ENCODE data around the gene GGN. TPM values are rescaled to one million over a fixed set of nuclear protein-coding genes. Genes with fewer than 3 reads are reported as not detected.
A peak's percentile ranks its signal among the peaks of the same experiment; 100 is the strongest.

The GGN gene
- total and polyA plus RNA-seq, 2 of the 13 experiments (the other 11 are each of a cell fraction or from before 2014, with no cell fraction given), result not detected

DNA sequence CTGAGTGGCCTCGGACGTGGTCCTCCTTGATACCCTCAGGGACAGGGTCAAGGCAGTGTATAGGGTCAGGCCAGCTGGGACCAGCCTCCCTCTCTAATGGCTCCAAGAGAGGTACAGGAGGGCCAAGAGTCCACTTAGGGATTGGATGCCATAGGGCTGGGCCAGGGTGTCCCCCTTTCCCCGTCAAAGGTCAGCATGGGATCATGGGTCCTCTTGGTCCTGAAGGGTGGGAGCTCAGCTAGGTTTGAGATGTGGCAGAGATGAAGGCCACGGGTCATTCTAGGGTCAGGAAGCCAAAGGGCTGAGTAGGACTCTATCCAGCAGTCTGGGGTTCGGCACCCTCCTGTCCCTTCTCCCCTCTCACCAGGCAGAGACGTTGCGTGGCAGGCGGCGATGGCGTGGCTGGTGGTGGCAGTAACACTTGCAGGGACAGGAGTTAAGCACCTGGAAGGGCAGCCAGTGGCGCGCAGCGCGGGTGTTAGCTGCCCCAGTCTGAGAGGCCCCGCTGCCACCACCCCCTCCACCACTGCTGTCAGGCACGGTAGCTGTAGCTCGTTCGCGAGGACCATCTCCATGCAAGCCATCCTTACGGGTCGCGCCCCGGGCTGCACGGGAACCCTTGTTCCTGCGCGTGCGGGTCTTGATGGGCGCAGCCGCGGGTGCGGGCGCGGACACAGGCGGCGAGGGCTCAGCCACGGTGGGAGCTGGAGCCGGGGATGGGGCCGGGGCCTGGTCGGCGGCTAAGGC is 2.6 kb downstream of the GGN start (continued):
- no peak for TF ChIP-seq ZNF775 (CRISPR knock-in tag; IDR thresholded peaks at IDR 0.05; ENCODE audit: borderline replicate concordance)
- TF ChIP-seq, protein P1, sequence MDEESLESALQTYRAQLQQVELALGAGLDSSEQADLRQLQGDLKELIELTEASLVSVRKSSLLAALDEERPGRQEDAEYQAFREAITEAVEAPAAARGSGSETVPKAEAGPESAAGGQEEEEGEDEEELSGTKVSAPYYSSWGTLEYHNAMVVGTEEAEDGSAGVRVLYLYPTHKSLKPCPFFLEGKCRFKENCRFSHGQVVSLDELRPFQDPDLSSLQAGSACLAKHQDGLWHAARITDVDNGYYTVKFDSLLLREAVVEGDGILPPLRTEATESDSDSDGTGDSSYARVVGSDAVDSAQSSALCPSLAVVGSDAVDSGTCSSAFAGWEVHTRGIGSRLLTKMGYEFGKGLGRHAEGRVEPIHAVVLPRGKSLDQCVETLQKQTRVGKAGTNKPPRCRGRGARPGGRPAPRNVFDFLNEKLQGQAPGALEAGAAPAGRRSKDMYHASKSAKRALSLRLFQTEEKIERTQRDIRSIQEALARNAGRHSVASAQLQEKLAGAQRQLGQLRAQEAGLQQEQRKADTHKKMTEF (CRISPR knock-in tag; IDR thresholded peaks at IDR 0.05), result no peak
- TF ChIP-seq ZSCAN20 (CRISPR knock-in tag; IDR thresholded peaks at IDR 0.05; ENCODE audit: borderline replicate concordance), result no peak

DNA sequence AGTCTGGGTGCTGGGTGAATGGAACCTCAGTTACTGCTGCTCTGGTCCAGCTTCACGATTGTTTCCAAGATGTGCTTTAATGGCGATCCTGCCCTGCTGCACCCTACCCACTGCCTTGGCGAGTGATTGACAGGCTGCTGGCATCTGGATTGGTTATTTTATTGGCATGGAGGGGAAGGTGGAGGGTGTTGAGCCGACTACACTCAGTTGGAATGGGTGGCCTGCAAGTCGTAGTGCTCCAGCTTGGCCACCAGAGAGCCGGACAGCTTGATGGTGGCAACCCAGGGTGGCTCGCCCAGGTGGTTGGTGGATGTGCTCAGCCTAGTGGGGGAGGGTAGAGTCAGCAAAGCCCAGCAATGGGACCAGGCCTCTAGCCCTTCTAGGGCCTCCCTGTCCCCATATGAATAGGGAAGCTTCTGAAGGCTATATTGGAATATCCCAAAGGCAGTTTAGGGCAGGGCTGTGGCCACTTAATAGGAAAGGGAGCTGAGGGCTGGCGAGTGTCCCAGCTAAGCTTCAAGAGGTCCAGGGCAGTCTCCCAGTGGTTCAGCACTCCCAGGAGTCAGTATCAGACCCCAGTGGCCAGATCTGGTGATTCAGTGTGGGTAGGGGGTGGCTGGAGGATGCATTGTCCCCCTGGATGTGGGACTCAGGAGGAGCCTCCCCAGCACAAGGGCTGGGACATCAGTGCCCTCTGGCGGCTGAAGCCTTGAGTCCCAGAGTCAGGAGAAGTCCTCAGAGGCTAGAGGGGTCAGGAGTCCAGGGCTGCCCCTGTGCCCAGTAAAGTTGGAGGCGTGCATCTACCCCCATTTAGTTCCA is 3.4 kb downstream of the GGN start:
- intact Hi-C loops (cut with micrococcal nuclease; ENCODE audit: unreplicated experiment), result no loop called here
- TF ChIP-seq SMC3 (IDR thresholded peaks at IDR 0.05; ENCODE audit: low read length), result 0 out of 2 replicates have a peak, but pooled peaks have one; percentile 18
- TF ChIP-seq GATAD2A (CRISPR knock-in tag; IDR thresholded peaks at IDR 0.05), result no peak
- peak; percentile 45 for TF ChIP-seq RAD21 (CRISPR knock-in tag; IDR thresholded peaks at IDR 0.05)
- peak; percentile 18 for TF ChIP-seq XRCC5 (optimal IDR thresholded peaks at IDR 0.05; ENCODE audit: low read length)
- TF ChIP-seq, protein P2, sequence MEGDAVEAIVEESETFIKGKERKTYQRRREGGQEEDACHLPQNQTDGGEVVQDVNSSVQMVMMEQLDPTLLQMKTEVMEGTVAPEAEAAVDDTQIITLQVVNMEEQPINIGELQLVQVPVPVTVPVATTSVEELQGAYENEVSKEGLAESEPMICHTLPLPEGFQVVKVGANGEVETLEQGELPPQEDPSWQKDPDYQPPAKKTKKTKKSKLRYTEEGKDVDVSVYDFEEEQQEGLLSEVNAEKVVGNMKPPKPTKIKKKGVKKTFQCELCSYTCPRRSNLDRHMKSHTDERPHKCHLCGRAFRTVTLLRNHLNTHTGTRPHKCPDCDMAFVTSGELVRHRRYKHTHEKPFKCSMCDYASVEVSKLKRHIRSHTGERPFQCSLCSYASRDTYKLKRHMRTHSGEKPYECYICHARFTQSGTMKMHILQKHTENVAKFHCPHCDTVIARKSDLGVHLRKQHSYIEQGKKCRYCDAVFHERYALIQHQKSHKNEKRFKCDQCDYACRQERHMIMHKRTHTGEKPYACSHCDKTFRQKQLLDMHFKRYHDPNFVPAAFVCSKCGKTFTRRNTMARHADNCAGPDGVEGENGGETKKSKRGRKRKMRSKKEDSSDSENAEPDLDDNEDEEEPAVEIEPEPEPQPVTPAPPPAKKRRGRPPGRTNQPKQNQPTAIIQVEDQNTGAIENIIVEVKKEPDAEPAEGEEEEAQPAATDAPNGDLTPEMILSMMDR (CRISPR knock-in tag; IDR thresholded peaks at IDR 0.05), result peak; percentile 50
- no peak for TF ChIP-seq TP53 (CRISPR knock-in tag; conservative IDR thresholded peaks at IDR 0.05)
- TF ChIP-seq STAG1 (CRISPR knock-in tag; IDR thresholded peaks at IDR 0.05), result peak; percentile 53
- Histone ChIP-seq H3K79me2 (ENCODE audit: insufficient read depth, low read length) (no peaks in the 10 kb centered on the region), H3K4me3 (replicated peaks in 1 of 3; ENCODE audit: insufficient read depth in 1 of 3, low read depth in 2 of 3, low read length in 3 of 3) (no peak overlapping the region), H3K4me2 (ENCODE audit: low read depth, low read length) (no peak overlapping the region), H3K27ac (ENCODE audit: extremely low read length, insufficient read depth, low read length) (no peak overlapping the region), H2AFZ (ENCODE audit: low read length) (no peak overlapping the region), H3K36me3 (replicated peaks in 1 of 2; ENCODE audit: control insufficient read depth in 1 of 2, insufficient read depth in 2 of 2, low read length in 2 of 2) (peaks cover 18 to 38% of the 10 kb centered on the region in 2 experiments), H3K27me3 (ENCODE audit: control insufficient read depth in 1 of 2, insufficient read depth in 2 of 2, low read length in 2 of 2) (peaks cover 2 to 13% of the 10 kb centered on the region in 2 experiments; a peak in 3 of 5 replicates), H4K20me1 (ENCODE audit: insufficient read depth, low read length) (peaks cover 4% of the 10 kb centered on the region; the same call in 1 of the 2 replicates), H3K4me1 (ENCODE audit: insufficient read depth, low read length) (peaks cover 15% of the 10 kb centered on the region), H3K9me3 (ENCODE audit: low read length) (no peaks in the 10 kb centered on the region), H3K9ac (ENCODE audit: insufficient read depth, low read depth, low read length) (no peak overlapping the region)
- ChIA-PET POLR2A (interaction anchor here (1.4 to 2.5 kb wide), 2 partner anchors 10 to 24 kb away, joined by 3 to 15 read pairs; partner anchors contain the start of gene PSMD8), CTCF (ENCODE audit: low intra/inter-chr PET ratio, low total read pairs) (no interaction called here)
- DNase-seq (ENCODE audit: low spot score) (peak; percentile 24), ATAC-seq (peak; percentile 56), FAIRE-seq (no peak)
- BruUV-seq (replicated peaks), result no TSS peak
- in situ Hi-C loops (cut with HindIII; ENCODE audit: extremely low pct_ligation_motif_present, low pct_unique_long_range_greater_than_20kb), result no loop called here
- WGBS (ENCODE audit: low lambda C conversion rate), result 76% methylated on average over 5 of the region's 10 CpGs
